Endothelial cell of umbilical vein (primary cell): ENCODE results near the gene C17orf114.

ENCODE experiments used
- BruUV-seq: library from RNA; stranded (reverse); fragments of 400-500 nt; replicated peaks from 2 replicates; lab custom pipeline; 2021; lab: Mats Ljungman, UMichigan
- CTCF ChIA-PET: fragments of 300-600, 350-600 bp; sonication (Branson Sonifier 250); formaldehyde crosslinking; loops from one replicate; lab custom pipeline; 2021; ENCODE audit warnings: antibody characterized with exemption, inconsistent platforms; lab: Charles Lee
- POLR2A ChIA-PET: fragments of 300-600, 350-600 bp; sonication (Branson Sonifier 250); formaldehyde crosslinking; loops from one replicate; lab custom pipeline; 2021; ENCODE audit warnings: antibody characterized with exemption, inconsistent platforms; lab: Charles Lee
- DNase-seq: peaks from one replicate; pipeline ENCODE4 v3.0.0-alpha.2; 2011; ENCODE audit warnings: low read depth, low spot score
- FAIRE-seq: peaks from 2 replicates; lab custom pipeline; 2011; peaks lifted over from hg19 to GRCh38; lab: Jason Lieb, UNC
- H2AFZ ChIP-seq: 2 replicates; pipeline ENCODE4 v1.6.0; 2012; ENCODE audit warnings: low read depth, low read length, control low read depth, inconsistent platforms
- H3K27ac ChIP-seq: 2 replicates; pipeline ENCODE4 v1.5.1; 2011; ENCODE audit warnings: low read depth, mild to moderate bottlenecking, control low read depth, low read length, moderate library complexity; ENCODE audit not compliant: insufficient read depth
- H3K27me3 ChIP-seq, 2 experiments: 2 replicates each; pipeline versions ENCODE4 v1.6.0 to v1.6.1; 2011; ENCODE audit warnings: low read length in 2 of 2, mixed read lengths in 1 of 2; ENCODE audit not compliant: control insufficient read depth in 2 of 2, insufficient read depth in 2 of 2
- H3K36me3 ChIP-seq, 2 experiments: 2 replicates in 1 of 2; 3 replicates in 1 of 2; pipeline ENCODE4 v1.5.1; 2011; ENCODE audit warnings: low read length in 2 of 2, mild to moderate bottlenecking in 1 of 2, moderate library complexity in 1 of 2; ENCODE audit not compliant: control insufficient read depth in 2 of 2, insufficient read depth in 2 of 2; ENCODE audit errors: extremely low read depth in 1 of 2
- H3K4me1 ChIP-seq: 3 replicates; pipeline ENCODE4 v1.5.1; 2011; ENCODE audit warnings: mild to moderate bottlenecking, low read length; ENCODE audit not compliant: control insufficient read depth, insufficient read depth; ENCODE audit errors: extremely low read depth
- H3K4me2 ChIP-seq: 2 replicates; pipeline ENCODE4 v1.6.1; 2011; ENCODE audit warnings: low read length, control low read depth, mixed read lengths; ENCODE audit not compliant: insufficient read depth
- H3K4me3 ChIP-seq, 3 experiments: fragments of 200-600 bp in 1 of 3; sonication (generic), shearing (Covaris generic) in 1 of 3; replicated peaks in 1 of 3; 2 replicates each; pipeline ENCODE4 v1.5.1; 2011 to 2016; ENCODE audit warnings: control low read depth in 3 of 3, low read length in 3 of 3, mild to moderate bottlenecking in 2 of 3, inconsistent platforms in 1 of 3, low read depth in 1 of 3, moderate library complexity in 1 of 3; ENCODE audit not compliant: insufficient read depth in 1 of 3
- H3K79me2 ChIP-seq: 2 replicates; pipeline ENCODE4 v1.6.0; 2012; ENCODE audit warnings: low read length, inconsistent platforms; ENCODE audit not compliant: control insufficient read depth, insufficient read depth
- H3K9ac ChIP-seq: replicated peaks from 2 replicates; pipeline ENCODE3; 2011; ENCODE audit warnings: low read length, control low read depth; ENCODE audit not compliant: insufficient read depth; ENCODE audit errors: extremely low read depth
- H3K9me1 ChIP-seq: replicated peaks from 3 replicates; pipeline ENCODE4 v1.6.0; 2011; ENCODE audit warnings: mild to moderate bottlenecking, low read length; ENCODE audit not compliant: control insufficient read depth, insufficient read depth; ENCODE audit errors: extremely low read depth
- H3K9me3 ChIP-seq: replicated peaks from 2 replicates; pipeline ENCODE4 v1.5.1; 2012; ENCODE audit warnings: low read length, inconsistent platforms; ENCODE audit not compliant: control insufficient read depth, insufficient read depth
- H4K20me1 ChIP-seq: replicated peaks from 2 replicates; pipeline ENCODE3; 2011; ENCODE audit warnings: mild to moderate bottlenecking, low read length; ENCODE audit not compliant: control insufficient read depth, insufficient read depth; ENCODE audit errors: extremely low read depth
- EZH2 ChIP-seq: IDR thresholded peaks from 2 replicates; pipeline ENCODE4 v1.6.1; 2012; ENCODE audit warnings: borderline replicate concordance, low read depth, mild to moderate bottlenecking, moderate library complexity, low read length, inconsistent platforms; ENCODE audit not compliant: severe bottlenecking
- JUN ChIP-seq: IDR thresholded peaks from 2 replicates; pipeline ENCODE4 v1.6.1; 2011; ENCODE audit warnings: borderline replicate concordance, low read depth; ENCODE audit not compliant: insufficient read length, insufficient read depth
- MYC ChIP-seq: IDR thresholded peaks from one replicate; pipeline ENCODE4 v1.6.1; 2011; ENCODE audit warnings: mild to moderate bottlenecking, low read depth, low read length
- POLR2A ChIP-seq: IDR thresholded peaks from 2 replicates; pipeline ENCODE4 v1.6.1; 2012; ENCODE audit warnings: low read depth, mild to moderate bottlenecking, control low read depth, low read length
- dilution Hi-C: fragments of 300-500 bp; cut with MboI; formaldehyde crosslinking; loops from one replicate; pipeline ENCODE4 v1.15.0; 2019; ENCODE audit warnings: low sequenced_read_pairs; ENCODE audit not compliant: extremely low pct_ligation_motif_present
- intact Hi-C: fragments of 100-400 bp; cut with micrococcal nuclease; formaldehyde crosslinking; loops from one replicate; pipeline ENCODE4 v1.10.0; 2022

C17orf114 gene

DNA sequence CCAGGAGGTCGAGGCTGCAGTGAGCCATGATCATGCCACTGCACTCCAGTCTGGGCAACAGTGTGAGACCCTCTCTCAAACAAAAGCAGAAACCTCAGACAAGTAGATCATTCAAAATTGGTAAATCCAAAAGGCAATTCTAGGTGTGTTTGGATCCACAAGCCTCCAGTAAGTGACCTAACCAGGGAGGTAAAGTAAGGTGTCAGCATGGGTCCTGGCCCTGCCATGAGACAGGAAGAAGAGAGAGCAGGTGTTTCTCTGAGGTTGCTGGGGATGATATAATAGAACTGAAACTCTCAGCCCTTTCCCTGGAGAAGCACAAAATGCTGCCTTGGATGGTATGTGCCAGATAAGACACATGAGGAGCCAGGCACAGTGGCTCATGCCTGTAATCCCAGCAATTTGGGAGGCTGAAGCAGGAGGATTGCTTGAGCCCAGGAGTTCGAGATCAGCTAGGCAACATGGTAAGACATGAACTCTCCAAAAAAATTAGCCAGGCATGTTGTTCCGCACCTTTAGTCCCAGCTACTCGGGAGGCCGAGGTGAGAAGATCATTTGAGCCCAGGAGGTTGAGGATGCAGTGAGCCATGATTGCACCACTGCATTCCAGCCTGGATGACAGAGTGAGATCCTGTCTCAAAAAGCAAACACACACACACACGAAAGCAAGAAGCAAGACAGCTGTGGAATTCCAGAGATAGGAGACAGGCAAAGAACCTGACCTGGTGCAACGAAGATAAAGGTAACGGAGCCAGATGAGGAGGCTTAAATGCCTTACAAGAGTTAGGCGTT lies 24.0 kb downstream of the C17orf114 start:
- Histone ChIP-seq H3K4me3 (no peak overlapping the region), H3K4me1 (no peaks in the 10 kb centered on the region), H3K79me2 (no peaks in the 10 kb centered on the region), H2AFZ (no peak overlapping the region), H3K9me3 (no peaks in the 10 kb centered on the region), H3K36me3 (no peaks in the 10 kb centered on the region), H3K27me3 (peaks cover 7 to 11% of the 10 kb centered on the region in 2 experiments), H3K4me2 (no peak overlapping the region), H4K20me1 (no peaks in the 10 kb centered on the region), H3K9me1 (no peaks in the 10 kb centered on the region), H3K27ac (no peak overlapping the region), H3K9ac (no peak overlapping the region)
- CTCF ChIA-PET: interaction anchor here (1.2 to 2.6 kb wide), 4 partner anchors 7 to 125 kb away, joined by 4 to 13 read pairs (median 6); partner anchors contain the start of genes CHRNE and TM4SF5
- no TSS peak for BruUV-seq
- intact Hi-C loops: no loop called here
- POLR2A ChIA-PET: no interaction called here
- TF ChIP-seq MYC (no peak), EZH2 (no peak)
- dilution Hi-C loops: no loop called here
- no peak for FAIRE-seq
- no peak for DNase-seq

DNA sequence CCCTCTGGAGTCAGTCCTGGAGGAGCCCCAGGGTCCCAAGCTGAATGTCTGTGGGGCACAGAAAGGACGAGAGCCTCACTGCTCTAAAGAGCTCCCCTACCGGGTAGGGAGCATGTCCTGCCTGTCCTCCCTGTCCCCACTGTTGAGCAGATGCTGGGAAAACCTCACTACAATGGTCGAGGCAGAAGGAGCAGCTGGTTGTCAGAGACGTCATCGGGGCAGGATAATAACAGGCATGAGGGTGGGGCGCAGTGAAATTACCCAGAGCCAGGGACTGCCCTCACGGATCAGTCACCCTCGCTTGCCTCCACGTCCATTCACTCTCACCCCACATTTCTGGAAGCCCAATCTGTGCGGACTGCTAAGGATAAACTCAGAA lies 29.9 kb downstream of the C17orf114 start:
- FAIRE-seq (no peak), DNase-seq (no peak)
- POLR2A ChIA-PET: no interaction called here
- TF ChIP-seq EZH2: no peak
- no peak for TF ChIP-seq POLR2A
- TF ChIP-seq JUN: no peak
- H3K9me1 ChIP-seq: no peaks in the 10 kb centered on the region
- H2AFZ ChIP-seq: no peak overlapping the region
- CTCF ChIA-PET: interaction anchor here (1.2 to 2.7 kb wide), 2 partner anchors 7 to 9 kb away, joined by 4 to 9 read pairs; no protein-coding TSS in a partner anchor
- no peak overlapping the region for H3K27ac ChIP-seq
- H3K9ac ChIP-seq: no peak overlapping the region
- no peaks in the 10 kb centered on the region for H3K36me3 ChIP-seq
- H3K4me3 ChIP-seq: no peak overlapping the region
- H3K4me1 ChIP-seq: no peaks in the 10 kb centered on the region
- H3K9me3 ChIP-seq: no peaks in the 10 kb centered on the region
- no peak overlapping the region for H3K4me2 ChIP-seq
- H3K79me2 ChIP-seq: no peaks in the 10 kb centered on the region
- BruUV-seq: no TSS peak
- no peaks in the 10 kb centered on the region for H4K20me1 ChIP-seq
- peaks cover 3 to 6% of the 10 kb centered on the region in 2 experiments for H3K27me3 ChIP-seq
- dilution Hi-C loops (no loop called here), intact Hi-C loops (no loop called here)
